ENCODE measurements around the gene HMG20A. TPM values are rescaled to one million over a fixed set of nuclear protein-coding genes. Genes with fewer than 3 reads are reported as not detected.
A peak's percentile ranks its signal among the peaks of the same experiment; 100 is the strongest.

HMG20A gene
- total RNA-seq, 1 experiment from 2014 or later, result 60.2 TPM

GRCh38 chr15:77504871-77505270, 84.2 kb downstream of the HMG20A start:
- Histone ChIP-seq H3K4me1 (ENCODE audit: insufficient read depth, low read length) (peaks cover 9% of the 10 kb centered on the region), H4K20me1 (ENCODE audit: control insufficient read depth, insufficient read depth, insufficient read length) (no peaks in the 10 kb centered on the region), H3K56ac (ENCODE audit: insufficient read length, low read depth, low read length) (no peak overlapping the region), H3K4ac (ENCODE audit: low read depth, low read length) (no peak overlapping the region), H3K23me2 (ENCODE audit: insufficient read length, low read depth, low read length, poor library complexity, severe bottlenecking) (no peaks in the 10 kb centered on the region), H3K14ac (ENCODE audit: insufficient read depth, low read length) (peak overlapping the region; percentile 39; the same call in 1 of the 2 replicates), H4K91ac (ENCODE audit: insufficient read length, low read depth, low read length) (no peak overlapping the region), H4K8ac (replicated peaks; ENCODE audit: insufficient read length, low read depth, low read length) (no peak overlapping the region), H3K18ac (ENCODE audit: insufficient read length, low read depth, low read length) (no peak overlapping the region), H2BK20ac (ENCODE audit: low read depth, low read length, poor library complexity, severe bottlenecking) (no peak overlapping the region), H2AFZ (ENCODE audit: low read length) (no peak overlapping the region), H2AK5ac (ENCODE audit: insufficient read length, low read length) (no peak overlapping the region), H3K27ac (ENCODE audit: insufficient read length, low read depth, low read length) (no peak overlapping the region), H2BK5ac (ENCODE audit: insufficient read length, low read length) (no peak overlapping the region), H3T11ph (ENCODE audit: low read length) (no peak overlapping the region), H3K4me2 (ENCODE audit: insufficient read depth, insufficient read length, low read length) (no peak overlapping the region), H2BK15ac (ENCODE audit: low read depth, low read length) (no peak overlapping the region), H3K23ac (ENCODE audit: insufficient read length, low read depth, low read length) (no peak overlapping the region), H3K9ac (ENCODE audit: extremely low read depth, insufficient read length, low read length) (no peak overlapping the region), H2BK120ac (ENCODE audit: low read depth, low read length, poor library complexity, severe bottlenecking) (no peak overlapping the region), H3K79me2 (ENCODE audit: insufficient read depth, low read length) (no peaks in the 10 kb centered on the region), H3K79me1 (ENCODE audit: insufficient read depth, low read depth, low read length, poor library complexity, severe bottlenecking) (no peaks in the 10 kb centered on the region), H4K5ac (ENCODE audit: insufficient read length, low read depth, low read length) (no peak overlapping the region), H3K9me3 (ENCODE audit: control insufficient read depth, low read depth, low read length) (no peaks in the 10 kb centered on the region), H3K27me3 (ENCODE audit: insufficient read depth, low read length) (no peaks in the 10 kb centered on the region), H2BK12ac (ENCODE audit: insufficient read length, low read depth, low read length) (no peak overlapping the region)
- WGBS (ENCODE audit: extremely low coverage, insufficient read length, low lambda C conversion rate), result no CpG with 5 or more reads among the region's 6 CpGs
- H3K27ac Mint-ChIP-seq, result no peak overlapping the region
- H3K27me3 Mint-ChIP-seq (ENCODE audit: low read depth), result no peaks in the 10 kb centered on the region; the same call in 1 of the 2 replicates
- no peak for DNase-seq
- H3K4me1 Mint-ChIP-seq, result peaks cover 59 to 70% of the 10 kb centered on the region in 2 experiments
- no peak overlapping the region for H3K4me3 Mint-ChIP-seq
- TF ChIP-seq CTCF (conservative IDR thresholded peaks at IDR 0.05), result no peak
- no peaks in the 10 kb centered on the region for H3K9me3 Mint-ChIP-seq
- peaks cover 0 to 2% (median 0%) of the 10 kb centered on the region in 3 experiments; a peak in 1 of 7 replicates for H3K36me3 Mint-ChIP-seq (ENCODE audit: insufficient read depth in 1 of 3, low read depth in 3 of 3)

All from H9 (cell line).